ENCODE results near the gene CYP11A1. TPM values are rescaled to one million over a fixed set of nuclear protein-coding genes. Genes with fewer than 3 reads are reported as not detected.

The CYP11A1 gene
- total RNA-seq, 2 donors from 2014 or later: 0.29 to 1.8 TPM

DNA sequence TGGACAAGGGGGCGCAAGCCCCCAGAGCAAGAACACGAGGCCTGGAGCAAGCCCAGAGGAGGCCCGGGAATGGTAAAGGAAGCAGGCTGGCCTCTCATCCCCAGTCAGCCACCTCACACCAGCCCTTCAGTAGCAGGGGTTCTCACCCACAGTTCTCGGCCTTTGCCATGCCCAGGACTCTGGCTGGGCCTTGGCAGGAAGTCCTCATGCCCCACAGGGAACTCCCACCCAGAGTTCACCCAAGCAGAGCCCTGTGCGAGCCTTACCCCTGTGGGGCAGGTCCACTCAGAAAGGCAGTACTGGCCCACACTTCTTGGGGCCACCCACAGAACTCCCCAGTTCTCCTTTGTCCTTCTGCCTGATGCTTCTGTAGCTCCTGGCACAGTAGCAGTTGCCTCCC, 30.3 kb downstream of the CYP11A1 start:
- DNase-seq: no peak
- no peak for ATAC-seq
- intact Hi-C loops (cut with DNase I): no loop called here

DNA sequence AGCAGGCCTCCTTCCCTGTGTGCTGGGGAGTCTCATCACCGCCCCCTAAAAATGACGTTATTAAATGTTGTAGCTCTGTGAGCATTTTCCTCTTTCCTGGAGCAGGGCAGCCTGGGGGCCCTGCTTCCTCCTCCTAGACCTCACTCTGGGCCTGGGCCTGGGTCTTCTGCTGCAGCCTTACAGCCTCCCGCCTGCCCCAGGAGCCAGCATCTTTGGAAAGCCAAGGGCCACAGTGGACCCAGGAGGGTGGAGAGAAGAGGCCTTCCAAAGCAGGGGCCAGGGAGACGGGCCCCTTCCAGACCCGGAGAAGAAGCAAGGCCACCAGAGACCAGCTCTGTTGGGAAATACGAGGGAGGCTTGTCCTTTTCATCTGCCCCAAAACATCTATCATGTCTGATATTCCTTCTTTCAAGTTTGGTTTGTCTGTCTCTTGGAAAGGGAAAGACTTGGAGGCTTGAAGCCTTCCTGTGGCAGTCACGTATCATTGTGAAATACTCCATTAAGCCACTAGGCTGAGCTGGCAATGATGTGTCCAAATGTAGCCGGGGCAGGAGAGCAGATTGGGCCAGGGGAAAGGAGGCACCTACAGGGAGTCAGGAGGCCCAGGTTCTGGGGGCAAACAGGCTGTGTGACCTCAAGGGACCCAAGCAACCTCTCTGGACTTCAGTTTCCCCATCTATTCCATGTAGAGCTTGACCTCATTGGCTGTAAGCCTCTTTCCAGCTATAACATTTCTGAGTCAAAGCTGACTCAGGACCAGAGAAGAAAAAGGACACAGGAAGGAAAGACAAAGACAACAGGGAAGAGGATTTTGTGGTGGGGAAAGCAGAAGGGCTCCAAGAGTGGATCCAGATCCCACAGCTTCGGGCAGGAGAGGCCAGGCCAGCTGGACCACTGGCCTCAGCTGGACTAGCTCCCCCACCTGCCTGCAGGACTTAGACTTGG, 31.1 kb downstream of the CYP11A1 start:
- ATAC-seq: no peak
- intact Hi-C loops (cut with DNase I): no loop called here

DNA sequence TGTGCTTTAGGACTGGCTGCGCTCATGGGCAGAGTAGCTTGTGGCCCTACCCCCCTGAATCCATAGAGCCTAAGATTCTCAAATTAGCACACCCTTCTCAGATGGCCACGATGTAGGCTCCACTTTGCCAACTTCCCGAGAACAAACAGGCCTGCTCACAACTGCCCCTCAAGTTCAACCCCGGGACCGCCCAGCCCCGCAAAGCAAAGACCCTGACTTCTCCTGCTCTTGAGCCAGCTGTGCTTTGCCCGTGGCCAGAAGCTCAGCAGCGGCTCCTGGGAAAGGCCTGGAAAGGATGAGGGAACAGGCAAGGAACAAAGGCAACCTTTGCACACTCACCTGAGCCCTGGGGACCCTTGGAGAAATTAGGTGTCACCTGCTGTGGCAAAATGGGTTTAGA, 32.0 kb downstream of the CYP11A1 start:
- DNase-seq (no peak), ATAC-seq (no peak)
- intact Hi-C loops (cut with DNase I): no loop called here

More for the DNA sequence above, 31.1 kb downstream of the CYP11A1 start:
- DNase-seq: no peak

DNA sequence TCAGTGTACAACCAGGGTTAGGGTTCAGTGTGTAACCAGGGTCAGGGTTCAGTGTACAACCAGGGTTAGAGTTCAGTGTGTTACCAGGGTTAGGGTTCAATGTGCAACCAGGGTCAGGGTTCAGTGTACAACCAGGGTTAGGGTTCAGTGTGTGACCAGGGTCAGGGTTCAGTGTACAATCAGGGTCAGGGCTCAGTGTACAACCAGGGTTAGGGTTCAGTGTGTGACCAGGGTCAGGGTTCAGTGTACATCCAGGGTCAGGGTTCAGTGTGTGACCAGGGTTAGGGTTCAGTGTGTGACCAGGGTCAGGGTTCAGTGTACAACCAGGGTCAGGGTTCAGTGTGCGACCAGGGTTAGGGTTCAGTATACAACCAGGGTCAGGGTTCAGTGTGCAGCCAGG, 33.3 kb downstream of the CYP11A1 start:
- intact Hi-C loops (cut with DNase I): no loop called here
- DNase-seq (no peak), ATAC-seq (no peak)

DNA sequence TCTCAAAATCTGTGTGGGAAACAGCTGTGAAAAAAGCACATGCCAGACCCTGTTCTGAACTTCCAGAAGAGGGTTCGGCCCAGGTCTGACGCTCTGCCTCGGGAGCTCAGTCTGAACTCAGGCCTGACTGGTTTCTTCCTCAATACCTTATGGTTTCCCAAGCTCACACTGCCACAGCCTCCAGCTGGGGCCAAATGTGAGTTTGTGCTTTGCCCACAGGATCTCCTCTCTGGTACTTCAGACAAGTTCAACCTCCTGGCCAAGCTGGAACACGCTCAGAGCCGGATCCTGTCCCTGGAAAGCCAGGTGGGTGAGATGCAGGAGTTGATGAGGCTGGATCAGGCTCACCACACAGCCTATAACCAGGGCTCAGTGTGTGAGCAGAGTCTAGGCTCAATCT, 33.8 kb downstream of the CYP11A1 start:
- no peak for ATAC-seq
- intact Hi-C loops (cut with DNase I): no loop called here

DNA sequence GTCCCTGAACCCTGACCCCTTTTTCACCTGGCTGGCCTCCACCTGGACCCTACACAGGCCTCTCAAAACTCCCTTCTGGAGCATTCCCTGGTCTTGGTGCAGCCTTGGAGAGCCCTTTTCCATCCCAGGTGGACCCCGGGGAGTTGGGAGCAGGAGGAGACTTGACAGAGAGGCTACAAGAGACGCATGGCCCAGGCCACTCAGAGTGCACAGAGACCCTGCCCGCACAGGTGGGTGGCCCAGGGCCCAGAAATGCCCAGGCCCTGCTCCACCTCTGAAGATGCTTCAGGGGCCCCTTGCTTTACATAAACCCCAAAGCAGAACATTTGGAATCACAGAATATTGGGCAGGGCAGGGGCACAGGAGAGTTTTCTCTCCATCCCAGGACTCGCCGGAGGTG, 34.4 kb downstream of the CYP11A1 start:
- ATAC-seq (no peak), DNase-seq (no peak)
- intact Hi-C loops (cut with DNase I): no loop called here

More for the DNA sequence above, 33.8 kb downstream of the CYP11A1 start:
- no peak for DNase-seq

DNA sequence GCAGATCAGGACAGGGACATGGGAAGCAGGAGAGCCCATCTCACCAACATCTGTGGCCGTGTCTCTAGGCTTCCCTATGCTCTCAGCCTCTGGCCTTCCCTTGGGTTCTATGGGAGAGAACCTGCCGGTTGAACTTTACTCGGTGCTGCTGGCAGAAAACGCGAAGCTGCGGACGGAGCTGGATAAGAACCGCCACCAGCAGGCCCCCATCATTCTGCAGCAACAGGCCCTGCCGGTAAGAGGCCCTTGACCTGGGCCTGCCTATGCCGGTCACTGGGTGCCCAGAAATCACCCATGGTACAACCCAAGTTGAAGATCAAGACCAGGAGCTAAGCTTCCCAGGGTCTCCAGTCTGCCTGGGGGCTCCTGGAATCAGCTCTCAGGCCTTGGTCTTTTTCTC, 34.8 kb downstream of the CYP11A1 start:
- no peak for DNase-seq
- no peak for ATAC-seq
- intact Hi-C loops (cut with DNase I): no loop called here

DNA sequence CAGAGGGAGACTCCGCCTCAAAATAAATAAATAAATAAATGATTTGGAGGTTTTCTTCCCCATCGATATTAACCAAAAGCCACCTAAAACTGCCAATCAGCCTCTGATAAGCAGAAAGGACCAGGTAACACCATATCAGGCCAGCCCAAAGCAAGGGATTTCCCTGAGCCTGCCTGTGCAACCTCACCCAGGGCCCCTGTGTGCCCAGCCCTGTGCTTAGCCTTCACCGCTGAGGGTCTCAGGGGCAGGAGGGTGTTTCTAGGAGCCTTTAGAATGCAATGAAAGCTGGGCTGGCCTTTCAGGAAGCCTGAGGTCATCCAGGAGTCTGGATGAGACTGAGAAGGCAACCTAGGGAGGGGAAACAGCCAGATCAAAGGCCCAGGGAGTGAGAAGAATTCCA, 35.4 kb downstream of the CYP11A1 start:
- ATAC-seq (no peak), DNase-seq (no peak)
- intact Hi-C loops (cut with DNase I): no loop called here

DNA sequence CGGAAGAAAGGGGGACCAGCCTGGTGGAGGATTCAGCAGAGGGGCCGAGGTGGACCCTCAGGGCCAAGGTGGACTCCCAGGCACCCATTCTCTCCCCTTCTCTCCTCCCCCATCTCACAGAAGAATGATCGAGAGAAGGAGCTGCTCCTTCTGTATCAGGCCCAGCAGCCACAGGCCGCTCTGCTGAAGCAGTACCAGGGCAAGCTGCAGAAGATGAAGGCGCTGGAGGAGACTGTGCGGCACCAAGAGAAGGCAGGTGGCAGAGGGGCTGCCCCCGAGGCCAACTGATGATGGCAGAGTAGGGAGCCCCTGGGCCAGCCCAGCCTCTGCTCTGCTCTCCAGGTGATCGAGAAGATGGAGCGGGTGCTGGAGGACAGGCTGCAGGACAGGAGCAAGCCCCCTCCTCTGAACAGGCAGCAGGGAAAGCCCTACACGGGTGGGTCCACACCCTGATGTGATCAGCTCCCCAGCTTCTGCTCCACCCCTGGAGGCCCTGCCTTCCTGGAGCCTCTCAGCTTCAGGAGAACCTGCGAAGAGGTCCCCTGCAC, 36.5 kb downstream of the CYP11A1 start:
- ATAC-seq (no peak), DNase-seq (no peak)
- intact Hi-C loops (cut with DNase I): no loop called here

DNA sequence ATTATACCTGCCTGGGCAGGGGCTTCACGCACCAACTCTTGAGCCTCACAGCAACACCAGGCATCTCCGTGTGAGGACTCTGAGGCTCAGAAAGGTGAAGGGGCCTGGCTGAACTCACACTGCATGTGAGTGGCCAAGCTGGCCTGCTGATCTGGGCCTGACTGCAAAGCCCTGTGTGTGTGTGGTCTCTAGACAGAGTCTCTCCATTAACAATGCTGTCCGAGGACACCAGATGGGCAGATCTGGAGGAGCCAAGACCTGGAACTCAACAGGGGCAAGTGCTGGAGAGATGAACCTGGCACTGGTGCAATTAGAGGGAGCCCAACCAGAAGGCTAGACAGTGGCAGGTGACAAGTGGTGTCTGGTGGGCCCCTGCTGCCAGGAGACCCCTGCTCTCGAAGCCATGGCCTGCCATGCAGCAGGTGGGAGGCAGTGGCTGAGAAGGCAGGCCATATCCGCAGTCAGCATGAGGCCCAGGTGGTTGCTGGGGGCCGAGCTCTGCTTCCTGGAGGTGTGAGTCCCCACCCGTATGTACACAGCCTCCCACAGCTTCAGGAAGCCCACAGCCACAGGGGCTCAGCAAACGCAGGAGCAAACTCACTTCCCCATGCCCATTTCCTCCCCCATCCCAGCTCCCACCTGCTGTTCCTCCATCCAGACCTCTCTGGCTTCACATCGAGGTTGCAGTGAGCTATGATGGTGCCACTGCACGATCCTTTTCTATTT, 39.0 kb downstream of the CYP11A1 start:
- DNase-seq (no peak), ATAC-seq (no peak)
- intact Hi-C loops (cut with DNase I): no loop called here

DNA sequence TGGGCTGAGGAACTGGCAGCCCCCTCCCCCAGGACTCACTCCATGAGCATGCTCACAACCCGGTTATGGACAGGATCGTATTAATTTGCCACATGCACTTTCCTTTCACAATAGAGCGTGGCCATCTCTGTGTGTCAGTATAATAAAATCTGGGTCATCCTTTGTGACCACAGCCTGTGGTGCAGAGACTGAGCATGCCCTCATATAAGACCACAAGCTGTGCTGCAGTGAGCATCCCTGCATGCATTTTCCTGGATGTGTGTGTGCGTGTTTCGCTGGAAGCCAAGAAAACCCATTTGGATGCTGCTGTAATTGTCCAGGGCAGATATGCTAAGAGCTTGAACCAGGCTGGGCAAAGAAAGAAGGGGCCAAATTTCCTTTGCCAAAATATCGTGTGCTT, 39.7 kb downstream of the CYP11A1 start:
- ATAC-seq (no peak), DNase-seq (no peak)
- intact Hi-C loops (cut with DNase I): no loop called here

DNA sequence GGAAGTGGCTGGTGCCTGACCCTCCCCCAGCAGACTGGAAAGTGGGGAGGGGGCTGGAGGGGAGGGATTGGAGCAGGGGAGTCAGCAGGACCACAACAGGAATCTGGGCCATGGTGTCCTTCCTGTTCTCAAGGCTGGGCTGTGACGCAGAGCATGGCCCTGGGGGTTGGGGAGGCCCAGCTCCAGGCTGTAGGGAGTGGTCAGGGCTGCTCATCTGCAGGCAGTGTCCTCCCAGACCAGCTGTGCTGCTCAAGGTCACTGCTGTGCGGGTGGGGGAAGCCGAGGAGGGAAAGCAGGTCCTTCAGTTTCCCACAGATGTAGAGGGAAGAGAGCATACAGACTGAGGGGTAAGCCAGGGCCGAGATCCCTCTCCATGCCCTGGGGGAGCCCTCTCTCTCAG, 40.7 kb downstream of the CYP11A1 start:
- no peak for DNase-seq
- ATAC-seq: no peak
- intact Hi-C loops (cut with DNase I): no loop called here

DNA sequence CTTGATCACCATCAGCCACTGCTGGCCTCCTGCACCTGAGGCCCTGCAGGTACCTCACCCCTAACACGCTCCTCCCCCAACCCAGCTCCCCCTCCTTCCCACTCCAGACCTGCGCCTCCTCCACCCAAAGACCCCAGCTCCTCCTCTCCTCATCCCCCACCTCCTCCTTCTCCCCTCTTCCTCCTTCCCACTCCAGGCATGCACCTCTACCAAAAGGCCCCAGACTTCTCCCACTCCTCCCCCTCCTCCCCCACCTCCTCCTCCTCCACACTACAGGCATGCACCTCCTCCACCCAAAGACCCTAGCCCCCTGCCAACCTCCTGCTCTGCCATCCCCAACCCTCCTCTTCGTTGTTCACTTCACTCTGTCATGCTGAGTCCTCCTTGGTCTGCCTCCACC, 42.7 kb downstream of the CYP11A1 start:
- intact Hi-C loops (cut with DNase I): loop anchor here in 1 of 2 donors (5.0 kb wide), 1 partner anchor 197 kb away; no protein-coding TSS in a partner anchor
- no peak for DNase-seq
- no peak for ATAC-seq

DNA sequence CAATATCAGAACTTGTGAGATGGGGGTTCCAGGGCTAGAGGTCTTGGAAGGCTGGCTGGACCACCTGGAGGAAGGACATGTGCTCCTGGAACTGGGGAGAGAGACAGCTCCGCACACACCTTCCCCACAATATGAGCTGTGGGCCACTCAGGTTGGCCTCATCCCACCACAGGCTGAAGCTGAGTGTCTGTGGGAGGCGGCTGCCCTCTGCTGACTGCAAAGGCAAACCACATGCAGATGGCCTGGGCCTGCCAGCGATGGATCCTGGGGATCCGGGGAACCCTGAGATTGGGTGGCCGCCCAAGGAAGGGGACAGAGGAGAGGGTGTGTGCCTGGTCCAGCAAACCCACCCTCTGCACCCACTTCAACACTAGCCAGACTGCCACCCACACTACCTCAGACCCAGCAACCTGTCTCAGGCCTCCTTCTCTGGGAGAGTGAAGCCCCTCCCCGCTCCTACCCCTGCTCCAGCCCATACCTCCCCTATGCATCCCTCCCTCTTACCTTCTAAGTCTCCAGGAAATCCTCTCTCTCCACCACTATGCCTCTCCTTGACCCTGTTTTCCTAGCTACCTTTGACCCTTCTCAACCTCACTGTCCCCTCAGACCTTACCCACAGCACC, 44.8 kb downstream of the CYP11A1 start:
- intact Hi-C loops (cut with DNase I): loop anchor here in 1 of 2 donors (5.0 kb wide), 1 partner anchor 195 kb away; no protein-coding TSS in a partner anchor
- DNase-seq: peak; percentile 69

DNA sequence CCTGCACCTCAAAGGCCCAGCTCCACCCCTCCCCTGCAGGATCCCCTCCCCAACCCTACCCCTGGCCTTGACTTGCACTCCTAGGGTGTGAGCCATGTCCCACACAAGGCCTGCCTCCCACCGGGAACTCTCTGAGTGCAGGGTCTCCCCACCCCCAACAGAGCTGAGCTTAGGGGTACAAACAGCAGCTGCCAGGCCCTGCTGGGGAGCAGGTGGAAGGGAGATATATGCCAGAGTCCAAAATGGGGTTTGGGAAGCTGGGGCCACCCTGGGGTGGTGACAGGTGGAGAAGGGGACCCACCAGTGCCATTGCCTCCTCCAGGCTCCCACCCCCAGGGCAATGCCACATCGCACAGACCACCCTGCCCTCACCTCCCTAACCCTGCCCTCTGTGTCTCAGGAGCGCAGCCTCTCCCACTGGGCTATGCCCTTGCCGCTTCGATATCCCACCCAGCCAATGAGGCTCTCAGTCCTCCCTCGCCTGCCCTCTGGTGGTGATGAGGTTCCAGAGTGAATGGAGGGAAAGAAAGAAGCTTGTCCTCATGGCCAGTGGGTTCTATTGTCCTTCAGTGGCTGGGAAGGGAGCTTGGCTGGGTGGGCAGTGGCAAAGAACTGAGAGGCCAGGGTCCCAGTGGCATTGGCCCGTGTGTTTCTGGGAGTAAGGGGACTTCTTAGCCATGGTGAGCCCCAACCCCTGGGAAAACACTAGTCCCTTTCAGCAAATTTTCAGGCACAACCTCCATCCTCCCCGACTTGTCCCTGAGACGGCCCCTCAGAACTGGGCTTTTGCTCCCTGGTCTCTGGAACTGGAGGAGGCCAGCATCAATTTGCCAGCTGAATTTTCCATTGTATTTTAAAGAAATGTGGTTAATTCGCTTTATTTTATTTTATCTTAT, 46.8 kb downstream of the CYP11A1 start:
- ATAC-seq (no peak), DNase-seq (peak; percentile 59)
- intact Hi-C loops (cut with DNase I): loop anchor here in 1 of 2 donors (5.0 kb wide), 1 partner anchor 193 kb away; no protein-coding TSS in a partner anchor

More for the DNA sequence above, 44.8 kb downstream of the CYP11A1 start:
- peak; percentile 63 to 69 for ATAC-seq

DNA sequence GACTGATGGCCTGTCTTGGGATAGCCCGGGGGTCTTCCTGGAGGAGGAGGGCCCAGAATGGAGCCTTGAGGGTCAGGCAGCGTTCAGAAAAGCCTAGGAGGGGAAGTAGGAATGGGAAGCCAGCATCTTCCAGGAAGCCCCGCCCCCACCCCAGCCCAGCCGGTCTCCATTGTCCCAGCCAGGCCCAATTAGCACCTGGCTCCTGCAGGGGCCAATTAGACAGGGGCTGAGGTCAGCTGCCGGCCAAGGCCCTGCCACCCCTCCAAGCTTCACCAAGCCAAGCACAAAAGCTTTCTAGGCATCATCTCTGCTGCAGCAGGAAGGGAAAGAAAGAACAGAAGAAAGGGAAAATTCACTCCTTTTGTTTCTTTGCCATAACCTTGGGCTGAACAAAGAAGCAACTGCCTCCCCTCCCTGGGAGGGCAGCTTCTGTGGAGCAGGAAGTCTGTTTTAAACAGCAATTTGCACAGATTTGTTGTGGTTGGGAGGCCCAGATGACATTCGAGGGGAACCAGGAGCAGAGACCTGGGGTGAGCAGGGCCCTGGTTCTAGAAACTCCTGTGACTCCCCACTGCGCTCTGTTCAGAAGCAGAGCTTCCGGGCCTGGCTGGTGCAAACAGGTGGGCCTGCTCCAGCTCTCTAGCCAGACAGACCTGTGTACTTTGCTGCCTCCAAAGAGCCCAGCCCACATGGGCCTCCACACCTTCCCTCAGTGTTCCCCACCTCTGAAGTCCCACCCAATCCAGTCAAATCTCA, 47.7 kb downstream of the CYP11A1 start:
- ATAC-seq (no peak), DNase-seq (no peak)
- intact Hi-C loops (cut with DNase I): loop anchor here in 1 of 2 donors (5.0 kb wide), 1 partner anchor 192 kb away; no protein-coding TSS in a partner anchor

DNA sequence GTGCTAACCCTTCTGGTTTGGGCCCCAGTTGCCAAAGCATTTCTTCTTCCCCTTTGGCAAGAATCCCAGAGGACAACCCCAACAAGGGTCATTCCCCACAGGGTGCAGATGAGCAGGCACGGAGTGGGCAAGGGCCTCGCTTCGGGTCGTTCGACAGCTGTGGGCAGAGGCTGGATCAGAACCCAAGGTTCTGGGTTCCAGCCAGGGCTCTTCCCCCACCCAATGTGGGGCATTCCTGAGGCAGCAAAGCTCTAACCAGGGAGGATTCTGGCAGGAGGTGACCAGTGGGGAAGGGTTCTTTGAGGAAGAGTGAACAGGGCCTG, 48.3 kb downstream of the CYP11A1 start:
- DNase-seq (no peak), ATAC-seq (no peak)
- intact Hi-C loops (cut with DNase I): no loop called here

Measured in left cardiac atrium (tissue), 4 donors.